Neural cell (in vitro differentiated cells): ENCODE measurements around the gene NUF2.

Source experiments
- CTCF ChIP-seq: fragments of 450-650 bp; IDR thresholded peaks from 2 replicates; pipeline ENCODE4 v1.5.1; 2014; ENCODE audit warnings: antibody characterized with exemption, mild to moderate bottlenecking, moderate library complexity; ENCODE audit not compliant: poor library complexity, severe bottlenecking
- EP300 ChIP-seq: fragments of 450-650 bp; conservative IDR thresholded peaks from 2 replicates; pipeline ENCODE4 v1.6.1; 2014; ENCODE audit warnings: antibody characterized with exemption, mild to moderate bottlenecking, moderate library complexity; ENCODE audit not compliant: poor library complexity, severe bottlenecking
- EZH2 ChIP-seq: fragments of 200-600, 300-800 bp; shearing (Covaris generic), sonication (generic); IDR thresholded peaks from 2 replicates; pipeline ENCODE4 v1.6.1; 2014; ENCODE audit warnings: antibody characterized with exemption, low read length, borderline replicate concordance, mild to moderate bottlenecking; ENCODE audit not compliant: insufficient read depth, poor library complexity, severe bottlenecking
- TAF1 ChIP-seq: IDR thresholded peaks from 2 replicates; pipeline ENCODE4 v1.6.1; 2012; ENCODE audit warnings: low read depth

GRCh38 chr1:163298365-163298764 is 23.4 kb upstream of the NUF2 start:
- TF ChIP-seq CTCF (no peak), EP300 (no peak), TAF1 (no peak), EZH2 (no peak)
